ENCODE measurements around the gene CDSN. TPM values are rescaled to one million over a fixed set of nuclear protein-coding genes. Genes with fewer than 3 reads are reported as not detected.

CDSN gene
- total and polyA plus RNA-seq, 2 experiments from 2014 or later, result 0.07 TPM; not detected in 1

DNA sequence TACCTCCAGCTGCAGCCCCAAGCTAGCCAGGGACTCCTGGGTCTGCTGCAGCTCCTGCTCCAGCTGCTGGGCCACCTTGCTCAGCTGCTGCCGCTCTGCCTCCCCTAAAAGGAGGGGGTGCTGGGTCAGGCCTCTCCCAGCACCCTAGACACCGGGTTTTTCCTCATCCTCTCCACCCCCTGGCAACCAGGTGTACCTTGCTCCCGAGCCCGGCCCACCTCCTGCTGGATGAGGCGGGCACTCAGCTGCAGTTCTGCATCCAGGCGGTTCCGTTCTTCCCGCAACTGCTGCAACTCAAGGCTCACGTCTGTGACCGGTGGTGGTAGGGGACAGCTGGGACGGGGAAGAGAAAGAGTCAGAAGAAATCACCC is 24.7 kb upstream of the CDSN start:
- no peak for ATAC-seq
- Mint-ChIP-seq H3K27ac (no peak overlapping the region), H3K9me3 (peaks cover 1% of the 10 kb centered on the region; the same call in 1 of the 3 replicates), H3K4me1 (peaks cover 22% of the 10 kb centered on the region), H3K4me3 (no peak overlapping the region), H3K36me3 (ENCODE audit: low read depth) (peaks cover 42% of the 10 kb centered on the region), H3K27me3 (ENCODE audit: insufficient read depth, low read depth, poor library complexity) (peaks cover 10% of the 10 kb centered on the region)
- H3K27ac ChIP-seq (ENCODE audit: low read depth), result no peak overlapping the region
- DNase-seq (ENCODE audit: low spot score), result no peak
- no peaks in the 10 kb centered on the region; the same call in 1 of the 2 replicates for H3K4me1 ChIP-seq (ENCODE audit: insufficient read depth)
- no peak overlapping the region for H3K4me2 ChIP-seq
- no peaks in the 10 kb centered on the region for H4K20me1 ChIP-seq (replicated peaks; ENCODE audit: insufficient read depth)
- no peak overlapping the region for H3K4me3 ChIP-seq
- H3F3A ChIP-seq (replicated peaks; ENCODE audit: low read depth), result no peaks in the 10 kb centered on the region
- H3K79me2 ChIP-seq (replicated peaks; ENCODE audit: insufficient read depth), result no peaks in the 10 kb centered on the region
- no peak overlapping the region for H2AFZ ChIP-seq
- H3K27me3 ChIP-seq (ENCODE audit: insufficient read depth), result no peaks in the 10 kb centered on the region
- TF ChIP-seq POLR2AphosphoS5 (IDR thresholded peaks at IDR 0.05; ENCODE audit: low read depth) (no peak), ZNF331 (CRISPR knock-in tag; IDR thresholded peaks at IDR 0.05; ENCODE audit: low read depth) (no peak), NANOG (IDR thresholded peaks at IDR 0.05; ENCODE audit: borderline replicate concordance) (no peak), ZNF114 (CRISPR knock-in tag; IDR thresholded peaks at IDR 0.05) (no peak), STAT1 (IDR thresholded peaks at IDR 0.05; ENCODE audit: unreplicated experiment) (no peak), EZH2phosphoT487 (IDR thresholded peaks at IDR 0.05; ENCODE audit: unreplicated experiment) (no peak), JUNB (IDR thresholded peaks at IDR 0.05; ENCODE audit: unreplicated experiment) (no peak), CREB1 (CRISPR knock-in tag; IDR thresholded peaks at IDR 0.05; ENCODE audit: low read depth) (no peak), EZH2 (IDR thresholded peaks at IDR 0.05; ENCODE audit: low read depth, unreplicated experiment) (no peak)
- TF ChIP-seq, protein P1, sequence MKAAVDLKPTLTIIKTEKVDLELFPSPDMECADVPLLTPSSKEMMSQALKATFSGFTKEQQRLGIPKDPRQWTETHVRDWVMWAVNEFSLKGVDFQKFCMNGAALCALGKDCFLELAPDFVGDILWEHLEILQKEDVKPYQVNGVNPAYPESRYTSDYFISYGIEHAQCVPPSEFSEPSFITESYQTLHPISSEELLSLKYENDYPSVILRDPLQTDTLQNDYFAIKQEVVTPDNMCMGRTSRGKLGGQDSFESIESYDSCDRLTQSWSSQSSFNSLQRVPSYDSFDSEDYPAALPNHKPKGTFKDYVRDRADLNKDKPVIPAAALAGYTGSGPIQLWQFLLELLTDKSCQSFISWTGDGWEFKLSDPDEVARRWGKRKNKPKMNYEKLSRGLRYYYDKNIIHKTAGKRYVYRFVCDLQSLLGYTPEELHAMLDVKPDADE (IDR thresholded peaks at IDR 0.05), result no peak
- TF ChIP-seq, protein P2, sequence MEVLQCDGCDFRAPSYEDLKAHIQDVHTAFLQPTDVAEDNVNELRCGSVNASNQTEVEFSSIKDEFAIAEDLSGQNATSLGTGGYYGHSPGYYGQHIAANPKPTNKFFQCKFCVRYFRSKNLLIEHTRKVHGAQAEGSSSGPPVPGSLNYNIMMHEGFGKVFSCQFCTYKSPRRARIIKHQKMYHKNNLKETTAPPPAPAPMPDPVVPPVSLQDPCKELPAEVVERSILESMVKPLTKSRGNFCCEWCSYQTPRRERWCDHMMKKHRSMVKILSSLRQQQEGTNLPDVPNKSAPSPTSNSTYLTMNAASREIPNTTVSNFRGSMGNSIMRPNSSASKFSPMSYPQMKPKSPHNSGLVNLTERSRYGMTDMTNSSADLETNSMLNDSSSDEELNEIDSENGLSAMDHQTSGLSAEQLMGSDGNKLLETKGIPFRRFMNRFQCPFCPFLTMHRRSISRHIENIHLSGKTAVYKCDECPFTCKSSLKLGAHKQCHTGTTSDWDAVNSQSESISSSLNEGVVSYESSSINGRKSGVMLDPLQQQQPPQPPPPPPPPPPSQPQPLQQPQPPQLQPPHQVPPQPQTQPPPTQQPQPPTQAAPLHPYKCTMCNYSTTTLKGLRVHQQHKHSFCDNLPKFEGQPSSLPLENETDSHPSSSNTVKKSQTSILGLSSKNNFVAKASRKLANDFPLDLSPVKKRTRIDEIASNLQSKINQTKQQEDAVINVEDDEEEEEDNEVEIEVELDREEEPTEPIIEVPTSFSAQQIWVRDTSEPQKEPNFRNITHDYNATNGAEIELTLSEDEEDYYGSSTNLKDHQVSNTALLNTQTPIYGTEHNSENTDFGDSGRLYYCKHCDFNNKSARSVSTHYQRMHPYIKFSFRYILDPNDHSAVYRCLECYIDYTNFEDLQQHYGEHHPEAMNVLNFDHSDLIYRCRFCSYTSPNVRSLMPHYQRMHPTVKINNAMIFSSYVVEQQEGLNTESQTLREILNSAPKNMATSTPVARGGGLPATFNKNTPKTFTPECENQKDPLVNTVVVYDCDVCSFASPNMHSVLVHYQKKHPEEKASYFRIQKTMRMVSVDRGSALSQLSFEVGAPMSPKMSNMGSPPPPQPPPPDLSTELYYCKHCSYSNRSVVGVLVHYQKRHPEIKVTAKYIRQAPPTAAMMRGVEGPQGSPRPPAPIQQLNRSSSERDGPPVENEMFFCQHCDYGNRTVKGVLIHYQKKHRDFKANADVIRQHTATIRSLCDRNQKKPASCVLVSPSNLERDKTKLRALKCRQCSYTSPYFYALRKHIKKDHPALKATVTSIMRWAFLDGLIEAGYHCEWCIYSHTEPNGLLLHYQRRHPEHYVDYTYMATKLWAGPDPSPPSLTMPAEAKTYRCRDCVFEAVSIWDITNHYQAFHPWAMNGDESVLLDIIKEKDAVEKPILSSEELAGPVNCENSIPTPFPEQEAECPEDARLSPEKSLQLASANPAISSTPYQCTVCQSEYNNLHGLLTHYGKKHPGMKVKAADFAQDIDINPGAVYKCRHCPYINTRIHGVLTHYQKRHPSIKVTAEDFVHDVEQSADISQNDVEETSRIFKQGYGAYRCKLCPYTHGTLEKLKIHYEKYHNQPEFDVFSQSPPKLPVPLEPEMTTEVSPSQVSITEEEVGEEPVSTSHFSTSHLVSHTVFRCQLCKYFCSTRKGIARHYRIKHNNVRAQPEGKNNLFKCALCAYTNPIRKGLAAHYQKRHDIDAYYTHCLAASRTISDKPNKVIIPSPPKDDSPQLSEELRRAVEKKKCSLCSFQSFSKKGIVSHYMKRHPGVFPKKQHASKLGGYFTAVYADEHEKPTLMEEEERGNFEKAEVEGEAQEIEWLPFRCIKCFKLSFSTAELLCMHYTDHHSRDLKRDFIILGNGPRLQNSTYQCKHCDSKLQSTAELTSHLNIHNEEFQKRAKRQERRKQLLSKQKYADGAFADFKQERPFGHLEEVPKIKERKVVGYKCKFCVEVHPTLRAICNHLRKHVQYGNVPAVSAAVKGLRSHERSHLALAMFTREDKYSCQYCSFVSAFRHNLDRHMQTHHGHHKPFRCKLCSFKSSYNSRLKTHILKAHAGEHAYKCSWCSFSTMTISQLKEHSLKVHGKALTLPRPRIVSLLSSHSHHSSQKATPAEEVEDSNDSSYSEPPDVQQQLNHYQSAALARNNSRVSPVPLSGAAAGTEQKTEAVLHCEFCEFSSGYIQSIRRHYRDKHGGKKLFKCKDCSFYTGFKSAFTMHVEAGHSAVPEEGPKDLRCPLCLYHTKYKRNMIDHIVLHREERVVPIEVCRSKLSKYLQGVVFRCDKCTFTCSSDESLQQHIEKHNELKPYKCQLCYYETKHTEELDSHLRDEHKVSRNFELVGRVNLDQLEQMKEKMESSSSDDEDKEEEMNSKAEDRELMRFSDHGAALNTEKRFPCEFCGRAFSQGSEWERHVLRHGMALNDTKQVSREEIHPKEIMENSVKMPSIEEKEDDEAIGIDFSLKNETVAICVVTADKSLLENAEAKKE (CRISPR knock-in tag; IDR thresholded peaks at IDR 0.05), result no peak
- TF ChIP-seq, protein P3, sequence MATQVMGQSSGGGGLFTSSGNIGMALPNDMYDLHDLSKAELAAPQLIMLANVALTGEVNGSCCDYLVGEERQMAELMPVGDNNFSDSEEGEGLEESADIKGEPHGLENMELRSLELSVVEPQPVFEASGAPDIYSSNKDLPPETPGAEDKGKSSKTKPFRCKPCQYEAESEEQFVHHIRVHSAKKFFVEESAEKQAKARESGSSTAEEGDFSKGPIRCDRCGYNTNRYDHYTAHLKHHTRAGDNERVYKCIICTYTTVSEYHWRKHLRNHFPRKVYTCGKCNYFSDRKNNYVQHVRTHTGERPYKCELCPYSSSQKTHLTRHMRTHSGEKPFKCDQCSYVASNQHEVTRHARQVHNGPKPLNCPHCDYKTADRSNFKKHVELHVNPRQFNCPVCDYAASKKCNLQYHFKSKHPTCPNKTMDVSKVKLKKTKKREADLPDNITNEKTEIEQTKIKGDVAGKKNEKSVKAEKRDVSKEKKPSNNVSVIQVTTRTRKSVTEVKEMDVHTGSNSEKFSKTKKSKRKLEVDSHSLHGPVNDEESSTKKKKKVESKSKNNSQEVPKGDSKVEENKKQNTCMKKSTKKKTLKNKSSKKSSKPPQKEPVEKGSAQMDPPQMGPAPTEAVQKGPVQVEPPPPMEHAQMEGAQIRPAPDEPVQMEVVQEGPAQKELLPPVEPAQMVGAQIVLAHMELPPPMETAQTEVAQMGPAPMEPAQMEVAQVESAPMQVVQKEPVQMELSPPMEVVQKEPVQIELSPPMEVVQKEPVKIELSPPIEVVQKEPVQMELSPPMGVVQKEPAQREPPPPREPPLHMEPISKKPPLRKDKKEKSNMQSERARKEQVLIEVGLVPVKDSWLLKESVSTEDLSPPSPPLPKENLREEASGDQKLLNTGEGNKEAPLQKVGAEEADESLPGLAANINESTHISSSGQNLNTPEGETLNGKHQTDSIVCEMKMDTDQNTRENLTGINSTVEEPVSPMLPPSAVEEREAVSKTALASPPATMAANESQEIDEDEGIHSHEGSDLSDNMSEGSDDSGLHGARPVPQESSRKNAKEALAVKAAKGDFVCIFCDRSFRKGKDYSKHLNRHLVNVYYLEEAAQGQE (IDR thresholded peaks at IDR 0.05; ENCODE audit: unreplicated experiment), result no peak
- TF ChIP-seq, protein P4, sequence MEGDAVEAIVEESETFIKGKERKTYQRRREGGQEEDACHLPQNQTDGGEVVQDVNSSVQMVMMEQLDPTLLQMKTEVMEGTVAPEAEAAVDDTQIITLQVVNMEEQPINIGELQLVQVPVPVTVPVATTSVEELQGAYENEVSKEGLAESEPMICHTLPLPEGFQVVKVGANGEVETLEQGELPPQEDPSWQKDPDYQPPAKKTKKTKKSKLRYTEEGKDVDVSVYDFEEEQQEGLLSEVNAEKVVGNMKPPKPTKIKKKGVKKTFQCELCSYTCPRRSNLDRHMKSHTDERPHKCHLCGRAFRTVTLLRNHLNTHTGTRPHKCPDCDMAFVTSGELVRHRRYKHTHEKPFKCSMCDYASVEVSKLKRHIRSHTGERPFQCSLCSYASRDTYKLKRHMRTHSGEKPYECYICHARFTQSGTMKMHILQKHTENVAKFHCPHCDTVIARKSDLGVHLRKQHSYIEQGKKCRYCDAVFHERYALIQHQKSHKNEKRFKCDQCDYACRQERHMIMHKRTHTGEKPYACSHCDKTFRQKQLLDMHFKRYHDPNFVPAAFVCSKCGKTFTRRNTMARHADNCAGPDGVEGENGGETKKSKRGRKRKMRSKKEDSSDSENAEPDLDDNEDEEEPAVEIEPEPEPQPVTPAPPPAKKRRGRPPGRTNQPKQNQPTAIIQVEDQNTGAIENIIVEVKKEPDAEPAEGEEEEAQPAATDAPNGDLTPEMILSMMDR (conservative IDR thresholded peaks at IDR 0.05; ENCODE audit: low read depth in 2 of 2), result no peak
- H3K9me2 ChIP-seq (ENCODE audit: insufficient read depth), result no peaks in the 10 kb centered on the region
- H3K36me3 ChIP-seq (ENCODE audit: insufficient read depth), result peaks cover 7% of the 10 kb centered on the region
